HUES48 (cell line): ENCODE results near the gene CALU.

Experiments
- H3K27ac ChIP-seq: one replicate; pipeline ENCODE4 v1.7.0; 2013; ENCODE audit warnings: low read depth, low read length, inconsistent platforms
- H3K27me3 ChIP-seq: 2 replicates; pipeline ENCODE4 v1.6.1; 2013; ENCODE audit warnings: mild to moderate bottlenecking, low read length; ENCODE audit not compliant: control insufficient read depth, insufficient read depth
- H3K36me3 ChIP-seq: 2 replicates; pipeline ENCODE4 v1.6.1; 2013; ENCODE audit warnings: low read length; ENCODE audit not compliant: control insufficient read depth, insufficient read depth
- H3K4me1 ChIP-seq: 2 replicates; pipeline ENCODE4 v1.6.1; 2013; ENCODE audit warnings: mild to moderate bottlenecking, low read length; ENCODE audit not compliant: control insufficient read depth, insufficient read depth
- H3K4me3 ChIP-seq: 2 replicates; pipeline ENCODE4 v1.5.1; 2013; ENCODE audit warnings: mild to moderate bottlenecking, low read depth, low read length
- H3K9ac ChIP-seq: 2 replicates; pipeline ENCODE4 v1.6.1; 2013; ENCODE audit warnings: mild to moderate bottlenecking, low read depth, low read length, moderate library complexity
- H3K9me3 ChIP-seq: 2 replicates; pipeline ENCODE4 v1.6.1; 2013; ENCODE audit warnings: low read length; ENCODE audit not compliant: control insufficient read depth, insufficient read depth

Gene CALU

DNA sequence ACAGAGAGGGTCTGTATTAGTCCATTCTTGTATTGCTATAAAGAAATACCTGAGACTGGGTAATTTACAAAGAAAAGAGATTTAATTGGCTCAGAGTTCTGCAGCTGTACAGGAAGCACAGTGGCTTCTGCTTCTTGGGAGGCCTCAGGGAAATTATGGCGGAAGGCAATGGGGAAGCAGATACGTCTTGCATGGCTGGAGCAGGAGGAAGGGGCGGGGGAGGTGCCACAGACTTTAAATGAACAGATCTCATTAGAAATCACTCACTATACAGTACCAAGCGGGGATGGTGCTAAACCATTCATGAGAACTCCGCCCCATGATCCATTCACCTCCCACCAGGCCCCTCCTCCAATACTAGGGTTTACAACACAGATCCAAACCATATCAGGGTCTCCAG, 3.7 kb upstream of the CALU start:
- H3K27me3 ChIP-seq, result no peaks in the 10 kb centered on the region
- no peak overlapping the region for H3K9ac ChIP-seq
- H3K4me3 ChIP-seq, result no peak overlapping the region
- H3K27ac ChIP-seq, result no peak overlapping the region
- H3K36me3 ChIP-seq, result no peaks in the 10 kb centered on the region
- H3K4me1 ChIP-seq, result peaks cover 3% of the 10 kb centered on the region; the same call in 1 of the 2 replicates
- no peaks in the 10 kb centered on the region for H3K9me3 ChIP-seq

DNA sequence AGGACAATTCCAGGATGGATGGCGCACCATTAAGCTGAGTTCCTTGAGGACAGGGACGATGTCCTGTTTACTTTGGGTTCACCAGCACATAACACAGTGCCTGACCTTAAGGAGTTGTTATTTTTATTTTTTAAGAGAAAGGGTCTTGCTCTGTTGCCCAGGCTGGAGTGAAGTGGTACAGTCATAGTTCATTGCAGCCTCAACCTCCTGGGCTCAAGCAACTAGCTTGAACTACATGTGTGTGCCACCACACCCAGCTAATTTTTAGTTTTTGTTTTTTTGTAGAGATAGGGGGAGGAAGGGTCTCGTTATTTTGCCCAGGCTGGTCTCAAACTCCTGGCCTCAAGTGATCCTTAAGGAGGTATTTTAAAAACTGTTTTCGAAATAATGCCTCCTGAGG, 1.7 kb upstream of the CALU start:
- Histone ChIP-seq H3K27me3 (no peaks in the 10 kb centered on the region), H3K27ac (no peak overlapping the region), H3K9me3 (no peaks in the 10 kb centered on the region), H3K9ac (no peak overlapping the region), H3K4me3 (no peak overlapping the region), H3K4me1 (peaks cover 10% of the 10 kb centered on the region), H3K36me3 (peaks cover 3% of the 10 kb centered on the region)

DNA sequence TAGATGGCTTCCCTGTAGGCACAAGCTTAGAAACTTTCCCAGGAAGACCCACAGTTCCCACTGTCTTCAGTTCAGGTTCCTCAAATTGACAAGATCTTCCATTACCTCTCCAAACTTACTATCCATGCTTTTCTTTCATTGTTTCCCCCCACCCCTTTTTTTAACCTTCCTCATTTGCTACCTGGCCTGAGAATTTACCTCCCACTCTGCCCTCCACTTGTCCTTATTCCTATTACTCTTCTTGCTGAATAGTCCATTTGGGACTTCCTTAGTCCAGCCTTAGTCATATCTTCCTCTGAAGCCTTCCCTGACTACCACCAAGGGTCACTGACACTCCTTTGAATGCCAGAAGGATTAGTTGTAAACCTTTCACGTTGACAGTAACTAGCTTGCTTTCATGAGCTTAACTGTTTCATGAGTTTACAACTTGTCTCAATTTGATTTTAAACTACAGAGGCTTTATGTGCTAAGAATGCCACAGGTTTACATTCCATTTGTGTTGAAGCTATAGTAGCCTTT, 1.2 kb upstream of the CALU start:
- H3K9ac ChIP-seq, result no peak overlapping the region
- H3K27ac ChIP-seq, result no peak overlapping the region
- H3K4me3 ChIP-seq, result no peak overlapping the region
- H3K36me3 ChIP-seq, result peaks cover 3% of the 10 kb centered on the region
- H3K27me3 ChIP-seq, result no peaks in the 10 kb centered on the region
- H3K9me3 ChIP-seq, result no peaks in the 10 kb centered on the region
- H3K4me1 ChIP-seq, result peaks cover 10% of the 10 kb centered on the region

DNA sequence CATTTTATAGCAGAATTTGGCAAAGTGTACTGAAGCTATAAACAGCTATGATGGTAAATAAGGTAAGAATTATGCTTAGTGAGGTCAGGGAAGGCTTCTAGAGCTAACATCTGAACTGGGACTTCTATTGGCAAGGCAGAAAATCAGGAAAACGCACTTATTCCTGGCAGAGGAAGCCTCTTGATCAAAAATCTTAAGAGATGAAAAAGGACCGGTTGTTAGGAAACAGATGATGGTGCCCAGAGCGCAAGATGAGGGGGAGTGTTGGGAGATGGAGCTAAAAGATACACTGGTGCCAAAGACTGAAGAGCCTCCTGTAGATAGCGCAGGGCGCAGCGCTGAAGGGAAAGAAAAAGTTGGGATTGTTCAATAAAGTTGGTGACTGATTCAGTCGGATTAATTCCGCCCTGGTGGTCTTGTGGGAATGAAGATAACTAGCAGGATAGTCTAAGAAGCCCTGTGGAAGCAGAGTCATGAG, 550 bp upstream of the CALU start:
- H3K36me3 ChIP-seq, result peaks cover 3% of the 10 kb centered on the region
- peak overlapping the region; percentile 91 for H3K4me3 ChIP-seq
- peak overlapping the region; percentile 81 for H3K9ac ChIP-seq
- peaks cover 10% of the 10 kb centered on the region for H3K4me1 ChIP-seq
- peak overlapping the region; percentile 71 for H3K27ac ChIP-seq
- H3K27me3 ChIP-seq, result no peaks in the 10 kb centered on the region
- no peaks in the 10 kb centered on the region for H3K9me3 ChIP-seq

DNA sequence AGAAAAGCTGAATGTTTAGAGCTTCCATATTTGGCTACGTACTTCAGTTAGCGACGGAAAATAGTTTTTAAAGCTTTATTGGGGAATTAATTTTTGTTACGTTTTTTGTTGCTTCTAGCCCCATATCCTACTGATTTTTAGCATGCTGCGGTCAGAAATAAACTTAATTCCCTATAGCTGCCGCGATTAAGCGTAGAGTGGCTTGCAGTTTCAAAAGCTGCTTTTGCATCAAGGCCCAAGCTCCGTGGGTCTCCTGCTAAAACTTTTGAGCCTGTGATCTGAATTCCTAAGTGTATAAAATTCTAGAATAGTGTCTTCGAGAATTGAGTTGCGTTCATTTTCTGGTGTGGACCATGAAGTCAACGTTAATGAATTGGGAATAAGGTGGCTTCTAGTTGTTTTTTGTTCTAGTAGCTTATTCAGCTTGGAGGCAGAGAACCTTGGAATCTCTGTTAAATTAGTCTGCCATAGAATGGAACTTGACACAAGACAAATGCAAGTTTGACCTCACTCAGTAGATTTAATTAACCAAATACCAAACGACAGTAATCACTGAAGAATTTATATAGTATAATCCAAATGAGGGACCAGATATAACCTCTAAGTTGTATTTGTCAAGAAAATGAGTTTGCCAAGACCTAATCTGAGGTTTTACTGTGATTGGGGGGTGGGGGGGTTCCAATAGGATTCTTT, 977 bp downstream of the CALU start:
- H3K9ac ChIP-seq, result peak overlapping the region; percentile 87
- H3K27ac ChIP-seq, result no peak overlapping the region
- no peaks in the 10 kb centered on the region for H3K27me3 ChIP-seq
- no peaks in the 10 kb centered on the region for H3K9me3 ChIP-seq
- peaks cover 3% of the 10 kb centered on the region for H3K36me3 ChIP-seq
- H3K4me1 ChIP-seq, result peaks cover 10% of the 10 kb centered on the region
- peak overlapping the region; percentile 91 for H3K4me3 ChIP-seq

DNA sequence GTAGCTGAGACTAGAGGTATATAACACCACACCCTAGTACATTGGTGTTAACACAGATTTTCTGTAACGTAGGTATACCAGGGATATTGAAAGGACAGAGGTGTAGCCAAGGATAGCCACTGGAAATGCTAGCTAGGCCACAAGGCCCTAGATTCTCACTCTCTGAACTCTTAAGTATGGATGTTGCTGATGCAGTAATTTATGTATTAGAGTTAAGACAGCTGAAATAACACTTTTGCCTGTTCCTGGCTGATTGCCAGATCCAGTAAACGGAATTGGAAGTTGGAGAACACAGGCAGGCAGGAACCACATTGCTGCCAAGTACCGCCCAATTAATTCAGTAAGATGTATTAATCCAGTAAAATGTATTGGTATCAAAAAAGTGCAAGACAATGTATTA, 1.8 kb downstream of the CALU start:
- Histone ChIP-seq H3K9ac (no peak overlapping the region), H3K27ac (no peak overlapping the region), H3K27me3 (no peaks in the 10 kb centered on the region), H3K9me3 (no peaks in the 10 kb centered on the region), H3K4me1 (peaks cover 10% of the 10 kb centered on the region), H3K4me3 (peak overlapping the region; percentile 91), H3K36me3 (peaks cover 3% of the 10 kb centered on the region)

DNA sequence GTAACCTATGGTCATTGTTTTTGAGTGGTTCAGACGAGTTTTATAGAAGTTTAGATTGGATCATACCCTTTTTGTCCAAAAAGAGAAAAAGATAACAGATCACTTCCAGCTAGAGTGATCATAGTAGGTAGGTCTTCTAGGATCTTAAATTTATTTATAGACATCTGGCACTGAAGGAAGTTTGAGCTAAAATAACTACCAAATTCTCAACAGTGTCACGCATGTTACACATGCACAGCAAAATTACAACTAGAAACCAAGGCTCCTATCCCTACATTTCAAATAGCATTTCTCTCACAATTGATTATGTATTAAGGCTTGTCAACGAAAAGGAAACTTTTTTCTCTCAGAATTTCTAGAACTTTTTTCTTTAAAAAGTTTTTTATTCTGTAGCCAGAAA, 2.3 kb downstream of the CALU start:
- H3K36me3 ChIP-seq, result peaks cover 3% of the 10 kb centered on the region
- no peaks in the 10 kb centered on the region for H3K27me3 ChIP-seq
- H3K4me1 ChIP-seq, result peaks cover 10% of the 10 kb centered on the region
- no peak overlapping the region for H3K9ac ChIP-seq
- no peak overlapping the region for H3K27ac ChIP-seq
- H3K4me3 ChIP-seq, result peak overlapping the region; percentile 91; the same call in 1 of the 2 replicates
- no peaks in the 10 kb centered on the region for H3K9me3 ChIP-seq

DNA sequence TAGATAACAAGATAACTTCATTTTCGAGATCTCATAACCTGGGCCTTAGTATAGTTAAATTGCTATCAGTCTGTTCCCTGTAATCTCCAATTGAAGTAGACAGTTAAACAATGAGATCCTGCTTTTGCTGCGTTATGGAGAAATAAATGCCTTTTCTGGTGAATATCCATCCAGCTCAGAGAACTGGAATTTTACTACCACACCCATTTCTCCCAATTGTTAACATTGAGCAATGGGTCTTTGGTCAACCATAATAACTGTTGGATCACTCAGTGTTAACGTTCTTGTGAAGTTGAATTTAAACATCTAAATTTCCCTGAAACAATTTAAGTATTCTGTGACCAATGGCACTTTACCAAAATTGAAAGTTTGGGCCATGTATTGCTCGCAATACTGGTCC, 3.0 kb downstream of the CALU start:
- no peaks in the 10 kb centered on the region for H3K27me3 ChIP-seq
- no peak overlapping the region for H3K27ac ChIP-seq
- H3K4me1 ChIP-seq, result peaks cover 10% of the 10 kb centered on the region
- no peak overlapping the region for H3K9ac ChIP-seq
- peaks cover 3% of the 10 kb centered on the region for H3K36me3 ChIP-seq
- H3K4me3 ChIP-seq, result no peak overlapping the region
- no peaks in the 10 kb centered on the region for H3K9me3 ChIP-seq

DNA sequence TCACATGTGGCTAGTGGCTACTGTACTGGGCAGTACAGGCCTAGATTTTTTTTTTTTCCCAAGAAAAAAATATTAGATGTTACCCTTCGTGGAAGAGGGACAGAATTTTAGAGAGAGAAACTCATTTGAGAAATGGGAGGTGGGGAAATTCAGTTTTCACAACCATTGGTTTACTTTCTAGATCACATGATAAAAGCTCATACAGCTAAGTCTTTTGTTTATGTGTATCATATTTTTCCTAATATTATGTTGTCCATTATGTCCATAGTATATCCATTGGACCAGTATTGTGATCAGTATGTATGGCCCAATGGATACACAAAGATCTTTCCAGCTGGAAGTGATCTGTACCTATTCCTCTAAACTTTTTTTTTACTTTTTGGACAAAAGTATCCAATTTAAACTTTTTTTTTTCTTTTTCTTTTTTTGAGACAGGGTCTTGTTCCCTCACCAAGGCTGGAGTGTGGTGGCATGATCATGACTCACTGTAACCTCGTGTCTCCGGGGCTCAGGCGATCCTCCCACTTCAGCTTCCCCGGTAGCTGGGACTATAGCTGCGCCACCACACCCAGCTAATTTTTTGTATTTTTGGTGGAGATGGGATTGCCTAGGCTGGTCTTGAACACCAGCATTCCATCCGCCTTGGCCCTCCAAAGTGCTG, 4.1 kb downstream of the CALU start:
- Histone ChIP-seq H3K9ac (no peak overlapping the region), H3K4me3 (no peak overlapping the region), H3K36me3 (peaks cover 13% of the 10 kb centered on the region), H3K27ac (no peak overlapping the region), H3K4me1 (peaks cover 10% of the 10 kb centered on the region), H3K27me3 (no peaks in the 10 kb centered on the region), H3K9me3 (no peaks in the 10 kb centered on the region)

DNA sequence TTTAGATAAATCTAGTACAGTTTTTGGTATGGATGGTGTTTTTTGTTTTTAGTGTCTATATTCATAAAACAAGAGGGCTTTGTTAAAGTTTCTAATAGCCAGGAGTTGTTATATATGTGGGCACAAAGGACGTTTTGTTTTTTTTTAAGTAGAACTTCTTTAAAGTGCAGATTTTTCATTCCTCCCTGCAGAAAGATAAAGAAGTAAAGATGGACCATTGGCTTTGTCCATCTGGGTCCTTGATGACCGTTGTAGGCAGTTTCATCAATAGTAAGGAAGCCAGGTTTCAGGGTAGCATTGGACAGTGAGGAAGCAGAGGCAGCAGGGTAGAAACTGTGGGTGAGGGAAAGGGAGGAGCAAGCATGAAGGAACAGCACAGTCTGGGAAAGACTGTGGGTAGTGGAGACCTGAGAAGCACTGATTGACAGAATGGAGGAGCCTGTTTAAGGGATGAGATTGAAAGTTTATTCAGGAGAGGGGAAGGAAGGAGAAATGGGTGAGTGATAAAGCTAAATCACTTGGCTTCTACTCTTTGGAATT, 5.3 kb downstream of the CALU start:
- H3K27ac ChIP-seq, result no peak overlapping the region
- no peak overlapping the region for H3K4me3 ChIP-seq
- H3K27me3 ChIP-seq, result no peaks in the 10 kb centered on the region
- peaks cover 25% of the 10 kb centered on the region for H3K36me3 ChIP-seq
- H3K9me3 ChIP-seq, result no peaks in the 10 kb centered on the region
- peaks cover 7% of the 10 kb centered on the region; the same call in 1 of the 2 replicates for H3K4me1 ChIP-seq
- no peak overlapping the region for H3K9ac ChIP-seq

DNA sequence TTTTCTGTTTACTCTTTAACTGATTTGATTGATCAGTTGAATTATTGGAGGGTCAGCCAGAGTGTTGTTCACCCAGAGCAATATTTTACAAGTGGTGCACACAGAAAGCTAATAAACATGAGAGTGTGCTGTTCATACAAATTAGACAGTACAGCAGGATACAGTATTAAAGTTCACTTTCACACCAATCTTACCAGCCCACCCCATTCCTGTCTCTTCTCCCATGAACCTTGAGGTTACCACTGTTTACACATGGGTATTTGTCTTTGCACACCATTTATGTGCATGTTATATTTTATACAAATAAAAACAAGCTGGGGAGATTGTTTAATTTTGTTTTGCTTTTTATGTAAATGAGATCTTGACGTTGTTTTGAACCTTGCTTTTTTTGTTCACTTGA, 6.5 kb downstream of the CALU start:
- no peak overlapping the region for H3K27ac ChIP-seq
- peaks cover 36% of the 10 kb centered on the region for H3K36me3 ChIP-seq
- H3K27me3 ChIP-seq, result no peaks in the 10 kb centered on the region
- no peak overlapping the region for H3K4me3 ChIP-seq
- H3K4me1 ChIP-seq, result peaks cover 7% of the 10 kb centered on the region; the same call in 1 of the 2 replicates
- H3K9ac ChIP-seq, result no peak overlapping the region
- H3K9me3 ChIP-seq, result no peaks in the 10 kb centered on the region
